ENCODE data around the gene AKIRIN2. TPM values are rescaled to one million over a fixed set of nuclear protein-coding genes. Genes with fewer than 3 reads are reported as not detected.
"Not testable (repeated sequence)": the region's sequence is repeated elsewhere in the genome, so short reads cannot be mapped to it uniquely, and the experiment has no call there.

The AKIRIN2 gene
- total RNA-seq, 1 donor from 2014 or later = 76.4 TPM

DNA sequence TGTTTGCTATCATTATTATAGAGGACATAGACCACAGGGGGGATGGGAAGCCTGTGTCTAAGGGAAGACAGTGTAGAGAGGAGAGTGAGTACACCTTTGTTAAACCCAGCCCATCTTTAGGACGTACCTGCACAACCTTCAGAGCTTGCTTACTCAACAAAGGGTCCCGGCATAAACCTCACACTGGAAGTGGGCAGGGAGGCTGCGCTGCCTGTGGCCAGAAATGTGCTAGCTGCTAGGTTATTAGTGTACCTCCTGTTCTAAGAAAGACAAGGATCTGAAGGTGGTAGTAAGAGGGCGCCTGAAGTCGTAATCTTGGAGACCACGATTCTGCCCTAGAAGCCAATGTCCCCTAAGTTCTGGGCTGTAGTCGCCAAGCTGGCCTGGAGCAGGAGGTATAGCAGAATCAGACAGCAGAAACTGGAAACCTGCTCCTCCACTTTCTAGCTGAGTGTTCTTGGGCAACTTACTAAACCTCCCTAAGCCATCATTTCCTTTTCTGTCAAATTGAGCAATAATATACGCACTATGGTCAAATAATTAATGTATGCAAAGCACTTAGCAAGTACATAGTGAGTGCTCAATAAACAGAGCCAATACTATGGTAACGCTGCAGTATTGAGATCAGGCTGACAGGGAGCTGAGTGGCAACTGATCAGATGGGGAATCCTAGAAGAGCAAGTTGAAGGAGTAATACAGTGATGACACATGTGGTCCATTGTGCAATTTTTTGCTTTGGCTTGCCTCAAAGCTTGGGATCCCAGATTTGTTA lies 16.8 kb upstream of the AKIRIN2 start:
- POLR2A ChIA-PET = interaction anchor here (0.5 to 1.5 kb wide), 3 partner anchors 9 to 36 kb away, joined by 4 to 9 read pairs (median 4); partner anchors contain the start of gene AKIRIN2
- H3K4me3 Mint-ChIP-seq = no peak overlapping the region
- H3K36me3 Mint-ChIP-seq (ENCODE audit: low read depth) = no peaks in the 10 kb centered on the region
- CTCF ChIA-PET = no interaction called here
- intact Hi-C loops (cut with micrococcal nuclease) = no loop called here
- ATAC-seq (ENCODE audit: low read depth) = no peak
- DNase-seq = no peak
- H3K27me3 Mint-ChIP-seq = no peaks in the 10 kb centered on the region
- H3K27ac Mint-ChIP-seq = no peak overlapping the region
- no peaks in the 10 kb centered on the region for H3K9me3 Mint-ChIP-seq
- no peak for TF ChIP-seq CTCF (IDR thresholded peaks at IDR 0.05)
- peaks cover 20% of the 10 kb centered on the region for H3K4me1 Mint-ChIP-seq

GRCh38 chr6:87716928-87717614 lies 15.0 kb upstream of the AKIRIN2 start:
- H3K27ac Mint-ChIP-seq = no peak overlapping the region
- ChIA-PET CTCF (no interaction called here), POLR2A (interaction anchor here (1.7 kb wide), 1 partner anchor 15 kb away, joined by 4 read pairs; the partner anchor contains the start of gene AKIRIN2)
- no peak overlapping the region for H3K4me3 Mint-ChIP-seq
- no peaks in the 10 kb centered on the region for H3K27me3 Mint-ChIP-seq
- no peaks in the 10 kb centered on the region for H3K9me3 Mint-ChIP-seq
- DNase-seq (no peak), ATAC-seq (ENCODE audit: low read depth) (no peak)
- intact Hi-C loops (cut with micrococcal nuclease) = no loop called here
- H3K36me3 Mint-ChIP-seq (ENCODE audit: low read depth) = no peaks in the 10 kb centered on the region
- no peak for TF ChIP-seq CTCF (IDR thresholded peaks at IDR 0.05)
- peaks cover 6% of the 10 kb centered on the region for H3K4me1 Mint-ChIP-seq

DNA sequence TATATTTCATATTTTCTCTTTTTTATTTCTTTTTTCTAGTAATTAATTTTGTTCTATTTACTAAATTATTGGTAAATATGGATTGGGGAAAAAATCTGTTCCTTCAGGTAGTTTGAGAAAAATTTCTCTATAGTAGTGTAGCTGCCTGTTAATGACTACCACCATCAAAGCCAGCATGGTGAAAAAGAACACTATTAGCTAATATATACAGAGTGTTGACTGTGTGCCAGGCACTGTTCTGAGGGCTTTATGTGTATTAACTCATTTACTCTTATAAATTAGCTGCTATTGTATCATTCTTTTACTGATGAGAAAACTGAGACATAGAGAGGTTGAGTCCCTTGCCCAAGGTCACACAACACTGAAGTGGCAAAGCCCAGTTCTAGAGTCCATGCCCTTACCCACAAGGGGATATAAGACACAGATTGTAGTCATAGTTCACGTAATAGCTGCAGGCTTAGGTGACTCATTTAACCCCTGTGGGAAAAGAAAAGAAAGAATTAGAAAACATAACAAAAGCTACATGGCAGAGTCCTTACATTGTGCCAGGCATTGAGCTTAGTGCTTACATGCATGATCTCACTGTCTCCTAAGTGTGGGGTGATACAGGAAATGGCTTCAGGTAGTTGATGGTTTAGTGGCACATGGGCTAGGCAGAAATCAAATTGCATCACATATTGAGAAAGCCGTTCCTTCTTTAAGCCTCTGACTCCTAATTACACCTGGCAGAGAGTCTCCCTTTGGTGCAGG lies 12.2 kb upstream of the AKIRIN2 start:
- peak; percentile 83 for ATAC-seq (ENCODE audit: low read depth)
- no peak for TF ChIP-seq CTCF (IDR thresholded peaks at IDR 0.05)
- Mint-ChIP-seq H3K4me3 (no peak overlapping the region), H3K9me3 (no peaks in the 10 kb centered on the region), H3K27ac (peak overlapping the region; percentile 66), H3K36me3 (ENCODE audit: low read depth) (no peaks in the 10 kb centered on the region), H3K27me3 (no peaks in the 10 kb centered on the region), H3K4me1 (peaks cover 6% of the 10 kb centered on the region)
- POLR2A ChIA-PET = interaction anchor here (0.6 to 1.9 kb wide), 5 partner anchors 9 to 43 kb away, joined by 4 to 8 read pairs (median 5); partner anchors contain the start of gene AKIRIN2
- no peak for DNase-seq
- CTCF ChIA-PET = interaction anchor here (0.9 kb wide), 1 partner anchor 9 kb away, joined by 3 read pairs; no protein-coding TSS in a partner anchor
- intact Hi-C loops (cut with micrococcal nuclease) = no loop called here

- H3K4me3 Mint-ChIP-seq; H3K36me3 Mint-ChIP-seq (ENCODE audit: low read depth); H3K9me3 Mint-ChIP-seq; intact Hi-C loops (cut with micrococcal nuclease); DNase-seq; H3K27me3 Mint-ChIP-seq; CTCF ChIA-PET; H3K27ac Mint-ChIP-seq; ATAC-seq (ENCODE audit: low read depth); H3K4me1 Mint-ChIP-seq: not testable (repeated sequence)
- POLR2A ChIA-PET = interaction anchor here (0.8 kb wide), 1 partner anchor 10 kb away, joined by 3 read pairs; the partner anchor contains the start of gene AKIRIN2
These were observed 10.7 kb upstream of the AKIRIN2 start for GRCh38 chr6:87712713-87713112.

DNA sequence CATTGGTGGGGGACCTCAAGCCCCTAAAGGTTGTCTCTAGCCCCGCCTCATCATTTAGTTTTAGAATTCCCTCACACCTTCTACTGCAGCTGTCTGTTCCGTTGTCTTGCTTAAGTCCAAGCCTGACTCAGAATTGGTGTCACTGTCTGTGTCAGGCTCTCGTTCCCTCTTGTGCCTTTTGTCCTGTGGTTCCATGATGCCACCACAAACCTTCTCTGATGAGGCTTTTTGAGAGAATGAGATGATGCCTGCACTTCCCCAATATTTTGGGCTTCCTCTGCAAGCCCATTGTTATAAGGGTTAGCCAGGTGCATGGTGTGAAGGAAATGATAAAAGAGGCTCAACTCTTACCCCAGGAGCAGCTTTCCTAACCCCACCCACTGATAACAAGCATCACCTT lies 8.1 kb upstream of the AKIRIN2 start:
- Mint-ChIP-seq H3K36me3 (ENCODE audit: low read depth) (no peaks in the 10 kb centered on the region), H3K9me3 (no peaks in the 10 kb centered on the region), H3K4me1 (peaks cover 12% of the 10 kb centered on the region), H3K27me3 (no peaks in the 10 kb centered on the region), H3K4me3 (no peak overlapping the region), H3K27ac (no peak overlapping the region)
- TF ChIP-seq CTCF (IDR thresholded peaks at IDR 0.05) = no peak
- ChIA-PET CTCF (no interaction called here), POLR2A (interaction anchor here (0.7 kb wide), 1 partner anchor 9 kb away, joined by 4 read pairs; no protein-coding TSS in a partner anchor)
- ATAC-seq (ENCODE audit: low read depth) (no peak), DNase-seq (no peak)
- intact Hi-C loops (cut with micrococcal nuclease) = no loop called here

- intact Hi-C loops (cut with micrococcal nuclease); H3K36me3 Mint-ChIP-seq (ENCODE audit: low read depth); CTCF ChIA-PET; H3K4me3 Mint-ChIP-seq; POLR2A ChIA-PET; DNase-seq; ATAC-seq (ENCODE audit: low read depth); H3K27ac Mint-ChIP-seq; H3K27me3 Mint-ChIP-seq; H3K9me3 Mint-ChIP-seq: not testable (repeated sequence)
- peaks cover 10% of the 10 kb centered on the region for H3K4me1 Mint-ChIP-seq
These were observed 6.8 kb upstream of the AKIRIN2 start for GRCh38 chr6:87708581-87709427.

Measured in activated B cell treated with CpG ODN at 0.5 μM for 24 hours (primary cell).